GM18502 (cell line): ENCODE measurements around the gene GSTT4.
"Not testable (repeated sequence)": the region's sequence is repeated elsewhere in the genome, so short reads cannot be mapped to it uniquely, and the experiment has no call there.

Experiments used
- ATAC-seq: cut with Tn5 transposase; IDR thresholded peaks from one replicate; pipeline ENCODE4 v1.9.1; 2021; ENCODE audit warnings: mild to moderate bottlenecking; ENCODE audit not compliant: unreplicated experiment, poor library complexity

GSTT4 gene

GRCh38 chr22:23993581-23994177 is 11.6 kb downstream of the GSTT4 start:
- ATAC-seq = not testable (repeated sequence)

GRCh38 chr22:23993080-23993479 is 12.2 kb downstream of the GSTT4 start:
- not testable (repeated sequence) for ATAC-seq

GRCh38 chr22:23989583-23990244 is 15.5 kb downstream of the GSTT4 start:
- ATAC-seq = not testable (repeated sequence)

- not testable (repeated sequence) for ATAC-seq
Observed at GRCh38 chr22:23986538-23987178, 18.6 kb downstream of the GSTT4 start.

GRCh38 chr22:23986089-23986488 is 19.2 kb downstream of the GSTT4 start:
- not testable (repeated sequence) for ATAC-seq

- ATAC-seq = no peak
Observed at GRCh38 chr22:23984430-23984829, 20.8 kb downstream of the GSTT4 start.

- ATAC-seq = not testable (repeated sequence)
Observed at GRCh38 chr22:23980567-23980966, 24.7 kb downstream of the GSTT4 start.

GRCh38 chr22:23979557-23980240 is 25.6 kb downstream of the GSTT4 start, which contains the start of gene GSTT2:
TSS of gene GSTT2 (plus strand) at chr22:23980134.
- ATAC-seq = not testable (repeated sequence)

- ATAC-seq = not testable (repeated sequence)
Observed at GRCh38 chr22:23977304-23977703, 27.9 kb downstream of the GSTT4 start.

GRCh38 chr22:23974836-23975352 is 30.4 kb downstream of the GSTT4 start:
- ATAC-seq = peak; percentile 33

- peak; percentile 87 for ATAC-seq
Observed at GRCh38 chr22:23974345-23974744, 30.9 kb downstream of the GSTT4 start, which contains the start of gene DDT. TSS of gene DDT (minus strand) at chr22:23974441. CDS start at chr22:23974414, 27 bp downstream.

GRCh38 chr22:23971927-23972326 is 33.3 kb downstream of the GSTT4 start:
- ATAC-seq = not testable (repeated sequence)

GRCh38 chr22:23970816-23971486 is 34.3 kb downstream of the GSTT4 start:
- ATAC-seq = no peak

- ATAC-seq = no peak
Observed at GRCh38 chr22:23970201-23970641, 35.0 kb downstream of the GSTT4 start.

GRCh38 chr22:23969071-23969470 is 36.2 kb downstream of the GSTT4 start:
- no peak for ATAC-seq

GRCh38 chr22:23966568-23966967 is 38.7 kb downstream of the GSTT4 start, which contains the start of gene DDTL:
TSS of gene DDTL (plus strand) at chr22:23966888. CDS start at chr22:23966915, 27 bp downstream.
- peak; percentile 88 for ATAC-seq

- peak; percentile 35 for ATAC-seq
Observed at GRCh38 chr22:23966094-23966493, 39.2 kb downstream of the GSTT4 start.

GRCh38 chr22:23961084-23961771 is 44.0 kb downstream of the GSTT4 start, which contains the start of gene GSTT2B:
TSS of gene GSTT2B (minus strand) at chr22:23961195. CDS start at chr22:23961131, 64 bp downstream.
- ATAC-seq = not testable (repeated sequence)

- not testable (repeated sequence) for ATAC-seq
Observed at GRCh38 chr22:23956301-23956900, 48.9 kb downstream of the GSTT4 start.
